Esophagus squamous epithelium (tissue), 4 donors: ENCODE results near the gene GSG1L.

Experiments used
- POLR2A ChIP-seq, 4 donors: fragments of 450-650 bp; IDR thresholded peaks; one replicate each; pipeline ENCODE4 v1.6.1; 2017; ENCODE audit warnings: antibody characterized with exemption in 4 of 4, mild to moderate bottlenecking in 4 of 4, moderate library complexity in 3 of 4
- TF ChIP-seq, protein P1 (sequence below), 6 experiments: fragments of 450-650 bp in 4 of 6; fragments of 200-600 bp in 2 of 6; sonication (generic) in 2 of 6; IDR thresholded peaks; one replicate each; pipeline ENCODE4 v1.5.1; 2016 to 2019; ENCODE audit warnings: antibody characterized with exemption in 6 of 6, mild to moderate bottlenecking in 4 of 6, moderate library complexity in 4 of 6

DNA sequence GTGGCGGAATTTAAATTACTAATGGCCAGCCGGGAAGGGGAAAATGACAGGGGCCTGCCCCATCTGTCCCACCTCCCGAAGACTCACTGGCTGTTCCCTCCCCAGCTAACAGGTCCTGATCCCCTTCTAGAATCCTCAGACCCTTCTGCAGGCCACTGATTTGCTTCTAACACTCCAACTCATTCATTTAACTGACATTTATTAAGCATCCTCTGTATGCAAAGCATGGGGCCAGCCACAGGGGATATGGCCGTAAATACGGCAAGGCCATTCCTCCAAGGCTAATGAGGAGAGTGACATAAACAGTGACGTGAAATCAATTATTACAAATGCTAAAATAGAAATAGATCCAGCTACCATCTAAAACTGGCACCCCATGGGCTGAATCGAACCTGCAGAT, 195.3 kb downstream of the GSG1L start:
- TF ChIP-seq, protein P1, sequence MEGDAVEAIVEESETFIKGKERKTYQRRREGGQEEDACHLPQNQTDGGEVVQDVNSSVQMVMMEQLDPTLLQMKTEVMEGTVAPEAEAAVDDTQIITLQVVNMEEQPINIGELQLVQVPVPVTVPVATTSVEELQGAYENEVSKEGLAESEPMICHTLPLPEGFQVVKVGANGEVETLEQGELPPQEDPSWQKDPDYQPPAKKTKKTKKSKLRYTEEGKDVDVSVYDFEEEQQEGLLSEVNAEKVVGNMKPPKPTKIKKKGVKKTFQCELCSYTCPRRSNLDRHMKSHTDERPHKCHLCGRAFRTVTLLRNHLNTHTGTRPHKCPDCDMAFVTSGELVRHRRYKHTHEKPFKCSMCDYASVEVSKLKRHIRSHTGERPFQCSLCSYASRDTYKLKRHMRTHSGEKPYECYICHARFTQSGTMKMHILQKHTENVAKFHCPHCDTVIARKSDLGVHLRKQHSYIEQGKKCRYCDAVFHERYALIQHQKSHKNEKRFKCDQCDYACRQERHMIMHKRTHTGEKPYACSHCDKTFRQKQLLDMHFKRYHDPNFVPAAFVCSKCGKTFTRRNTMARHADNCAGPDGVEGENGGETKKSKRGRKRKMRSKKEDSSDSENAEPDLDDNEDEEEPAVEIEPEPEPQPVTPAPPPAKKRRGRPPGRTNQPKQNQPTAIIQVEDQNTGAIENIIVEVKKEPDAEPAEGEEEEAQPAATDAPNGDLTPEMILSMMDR (IDR thresholded peaks at IDR 0.05) = no peak
- TF ChIP-seq POLR2A (IDR thresholded peaks at IDR 0.05) = no peak
